Measurements from ENCODE around the gene SNRK.

GRCh38 chr3:43328653-43329052 lies 42.3 kb downstream of the SNRK start:
- TF ChIP-seq POLR2A (IDR thresholded peaks at IDR 0.05) = no peak
- TF ChIP-seq, protein P1, sequence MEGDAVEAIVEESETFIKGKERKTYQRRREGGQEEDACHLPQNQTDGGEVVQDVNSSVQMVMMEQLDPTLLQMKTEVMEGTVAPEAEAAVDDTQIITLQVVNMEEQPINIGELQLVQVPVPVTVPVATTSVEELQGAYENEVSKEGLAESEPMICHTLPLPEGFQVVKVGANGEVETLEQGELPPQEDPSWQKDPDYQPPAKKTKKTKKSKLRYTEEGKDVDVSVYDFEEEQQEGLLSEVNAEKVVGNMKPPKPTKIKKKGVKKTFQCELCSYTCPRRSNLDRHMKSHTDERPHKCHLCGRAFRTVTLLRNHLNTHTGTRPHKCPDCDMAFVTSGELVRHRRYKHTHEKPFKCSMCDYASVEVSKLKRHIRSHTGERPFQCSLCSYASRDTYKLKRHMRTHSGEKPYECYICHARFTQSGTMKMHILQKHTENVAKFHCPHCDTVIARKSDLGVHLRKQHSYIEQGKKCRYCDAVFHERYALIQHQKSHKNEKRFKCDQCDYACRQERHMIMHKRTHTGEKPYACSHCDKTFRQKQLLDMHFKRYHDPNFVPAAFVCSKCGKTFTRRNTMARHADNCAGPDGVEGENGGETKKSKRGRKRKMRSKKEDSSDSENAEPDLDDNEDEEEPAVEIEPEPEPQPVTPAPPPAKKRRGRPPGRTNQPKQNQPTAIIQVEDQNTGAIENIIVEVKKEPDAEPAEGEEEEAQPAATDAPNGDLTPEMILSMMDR (IDR thresholded peaks at IDR 0.05) = no peak

Measured in heart left ventricle (tissue), 13 donors.